ENCODE measurements around the gene TLL1. TPM values are rescaled to one million over a fixed set of nuclear protein-coding genes. Genes with fewer than 3 reads are reported as not detected.

Gene TLL1
- total and polyA plus RNA-seq, 10 donors, result 0.07 to 1.1 (median 0.21) TPM

DNA sequence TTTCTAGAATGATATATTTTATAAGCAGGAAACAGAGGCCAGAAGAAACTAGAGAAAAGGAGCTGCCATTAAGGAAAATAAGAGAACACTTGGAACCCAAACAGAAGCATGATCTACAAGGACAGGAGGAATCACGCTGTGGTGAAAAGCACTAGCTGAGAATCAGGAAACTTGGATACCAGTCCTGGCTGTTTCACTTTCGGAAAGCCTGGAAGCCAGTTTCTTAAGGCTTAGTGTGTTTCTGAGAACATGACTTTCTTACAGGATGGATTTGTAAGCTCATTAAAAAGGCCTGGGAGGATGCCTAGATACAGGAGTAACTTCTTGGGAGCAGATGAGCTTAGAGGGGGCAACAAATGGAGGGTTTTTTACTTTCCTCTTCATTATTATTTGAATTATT is 36.9 kb downstream of the TLL1 start:
- H3K9me3 ChIP-seq, result no peaks in the 10 kb centered on the region
- no peak overlapping the region for H3K27ac ChIP-seq
- H3K36me3 ChIP-seq, result no peaks in the 10 kb centered on the region
- H3K4me3 ChIP-seq, result no peak overlapping the region
- no peaks in the 10 kb centered on the region for H3K27me3 ChIP-seq (replicated peaks in 1 of 7)
- no peaks in the 10 kb centered on the region for H3K4me1 ChIP-seq
- 75 to 91% (median 80%) methylated on average over 2 of the region's 2 CpGs for WGBS, 5 donors
- DNase-seq, result no peak
- intact Hi-C loops (cut with DNase I; ENCODE audit: low total_unique reads), result no loop called here
- TF ChIP-seq POLR2AphosphoS5 (IDR thresholded peaks at IDR 0.05) (no peak), POLR2A (IDR thresholded peaks at IDR 0.05) (no peak)
- TF ChIP-seq, protein P1, sequence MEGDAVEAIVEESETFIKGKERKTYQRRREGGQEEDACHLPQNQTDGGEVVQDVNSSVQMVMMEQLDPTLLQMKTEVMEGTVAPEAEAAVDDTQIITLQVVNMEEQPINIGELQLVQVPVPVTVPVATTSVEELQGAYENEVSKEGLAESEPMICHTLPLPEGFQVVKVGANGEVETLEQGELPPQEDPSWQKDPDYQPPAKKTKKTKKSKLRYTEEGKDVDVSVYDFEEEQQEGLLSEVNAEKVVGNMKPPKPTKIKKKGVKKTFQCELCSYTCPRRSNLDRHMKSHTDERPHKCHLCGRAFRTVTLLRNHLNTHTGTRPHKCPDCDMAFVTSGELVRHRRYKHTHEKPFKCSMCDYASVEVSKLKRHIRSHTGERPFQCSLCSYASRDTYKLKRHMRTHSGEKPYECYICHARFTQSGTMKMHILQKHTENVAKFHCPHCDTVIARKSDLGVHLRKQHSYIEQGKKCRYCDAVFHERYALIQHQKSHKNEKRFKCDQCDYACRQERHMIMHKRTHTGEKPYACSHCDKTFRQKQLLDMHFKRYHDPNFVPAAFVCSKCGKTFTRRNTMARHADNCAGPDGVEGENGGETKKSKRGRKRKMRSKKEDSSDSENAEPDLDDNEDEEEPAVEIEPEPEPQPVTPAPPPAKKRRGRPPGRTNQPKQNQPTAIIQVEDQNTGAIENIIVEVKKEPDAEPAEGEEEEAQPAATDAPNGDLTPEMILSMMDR (IDR thresholded peaks at IDR 0.05 in 8 of 11, conservative IDR thresholded peaks at IDR 0.05 in 3 of 11), result no peak

GRCh38 chr4:165915215-165915614 is 42.2 kb downstream of the TLL1 start:
- 53 to 71% (median 55%) methylated on average over 3 of the region's 3 CpGs for WGBS, 5 donors
- Histone ChIP-seq H3K27me3 (replicated peaks in 1 of 7) (no peaks in the 10 kb centered on the region), H3K9me3 (no peaks in the 10 kb centered on the region), H3K27ac (no peak overlapping the region), H3K4me3 (no peak overlapping the region), H3K4me1 (no peaks in the 10 kb centered on the region), H3K36me3 (no peaks in the 10 kb centered on the region)
- TF ChIP-seq POLR2AphosphoS5 (IDR thresholded peaks at IDR 0.05) (no peak), POLR2A (IDR thresholded peaks at IDR 0.05) (no peak)
- TF ChIP-seq, protein P1 (IDR thresholded peaks at IDR 0.05 in 8 of 11, conservative IDR thresholded peaks at IDR 0.05 in 3 of 11), result no peak
- DNase-seq, result no peak
- intact Hi-C loops (cut with DNase I; ENCODE audit: low total_unique reads), result no loop called here

DNA sequence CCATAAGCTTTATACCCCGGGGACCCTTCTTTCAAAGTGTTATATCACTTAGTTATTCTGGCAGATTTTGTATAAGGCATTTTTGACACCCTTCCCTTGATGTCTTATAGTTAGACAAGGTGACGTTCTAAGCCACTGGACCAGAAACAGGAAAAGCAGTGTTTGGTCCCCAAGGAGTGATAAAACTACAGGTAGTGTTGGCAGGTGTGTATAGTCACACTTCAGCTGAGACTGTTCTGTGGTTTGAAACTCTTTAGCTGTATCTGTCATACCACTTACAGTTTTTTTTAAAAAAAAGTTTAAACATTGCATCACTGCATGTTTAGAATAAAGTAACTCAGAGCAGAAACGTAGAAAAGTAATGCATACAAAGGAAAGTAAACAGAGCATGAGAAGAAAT is 48.5 kb downstream of the TLL1 start:
- Histone ChIP-seq H3K9me3 (no peaks in the 10 kb centered on the region), H3K36me3 (no peaks in the 10 kb centered on the region), H3K4me1 (no peaks in the 10 kb centered on the region), H3K27me3 (replicated peaks in 1 of 7) (no peaks in the 10 kb centered on the region), H3K27ac (no peak overlapping the region), H3K4me3 (no peak overlapping the region)
- DNase-seq, result no peak
- 60 to 79% (median 65%) methylated on average over 3 of the region's 3 CpGs for WGBS, 5 donors
- TF ChIP-seq, protein P1 (IDR thresholded peaks at IDR 0.05 in 8 of 11, conservative IDR thresholded peaks at IDR 0.05 in 3 of 11), result no peak
- TF ChIP-seq POLR2AphosphoS5 (IDR thresholded peaks at IDR 0.05), result no peak
- no peak for TF ChIP-seq POLR2A (IDR thresholded peaks at IDR 0.05)
- intact Hi-C loops (cut with DNase I; ENCODE audit: low total_unique reads), result no loop called here

GRCh38 chr4:165922747-165923146 is 49.7 kb downstream of the TLL1 start:
- Histone ChIP-seq H3K4me1 (no peaks in the 10 kb centered on the region), H3K27me3 (replicated peaks in 1 of 7) (no peaks in the 10 kb centered on the region), H3K9me3 (no peaks in the 10 kb centered on the region), H3K4me3 (no peak overlapping the region), H3K27ac (no peak overlapping the region), H3K36me3 (no peaks in the 10 kb centered on the region)
- intact Hi-C loops (cut with DNase I; ENCODE audit: low total_unique reads), result no loop called here
- TF ChIP-seq POLR2AphosphoS5 (IDR thresholded peaks at IDR 0.05) (no peak), POLR2A (IDR thresholded peaks at IDR 0.05) (no peak)
- TF ChIP-seq, protein P1 (IDR thresholded peaks at IDR 0.05 in 8 of 11, conservative IDR thresholded peaks at IDR 0.05 in 3 of 11), result no peak
- no peak for DNase-seq

Data from spleen (tissue), 11 donors.